ENCODE measurements around the gene FBXO9.

- TF ChIP-seq POLR2A (IDR thresholded peaks at IDR 0.05; ENCODE audit: low read length) (no peak), GATA1 (IDR thresholded peaks at IDR 0.05; ENCODE audit: low read depth, low read length) (no peak)
These were observed 35.4 kb downstream of the FBXO9 start for GRCh38 chr6:53100561-53100960.

Measured in erythroblast (primary cell).